Pulmonary artery endothelial cell (primary cell): ENCODE results near the gene ADAMTS6. TPM values are rescaled to one million over a fixed set of nuclear protein-coding genes. Genes with fewer than 3 reads are reported as not detected.
A peak's percentile ranks its signal among the peaks of the same experiment; 100 is the strongest.
"Not testable (repeated sequence)": the region's sequence is repeated elsewhere in the genome, so short reads cannot be mapped to it uniquely, and the experiment has no call there.

ENCODE experiments used
- DNase-seq: peaks from one replicate; pipeline ENCODE4 v3.0.0-alpha.2; 2011; ENCODE audit warnings: low read depth, low spot score
- total RNA-seq: library from RNA; depleted of rRNA; stranded (reverse); fragments of >200 nt; gene quantifications from 2 replicates; pipeline ENCODE4 v1.2.3, GENCODE V29; 2014

Gene ADAMTS6
- total RNA-seq, 1 donor from 2014 or later = 73.1 TPM

DNA sequence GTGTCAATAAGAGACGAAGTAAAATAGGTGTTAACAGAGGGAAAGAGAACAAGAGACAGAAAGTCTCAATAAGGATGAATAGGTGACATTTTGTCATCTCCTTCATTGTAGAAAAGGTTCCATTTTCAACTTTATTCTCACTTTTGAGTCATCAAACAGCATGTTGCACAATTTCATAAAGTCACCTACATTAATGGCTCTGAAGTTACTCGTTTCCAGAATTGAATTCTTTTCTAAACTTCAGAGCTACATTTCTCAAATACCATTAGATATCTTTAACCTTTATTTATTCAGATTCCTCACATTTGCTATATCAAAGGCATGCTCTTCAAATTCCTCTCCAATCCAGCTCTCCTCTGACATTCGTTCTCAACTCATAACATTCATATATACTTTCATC lies 13.1 kb downstream of the ADAMTS6 start:
- DNase-seq = no peak

DNA sequence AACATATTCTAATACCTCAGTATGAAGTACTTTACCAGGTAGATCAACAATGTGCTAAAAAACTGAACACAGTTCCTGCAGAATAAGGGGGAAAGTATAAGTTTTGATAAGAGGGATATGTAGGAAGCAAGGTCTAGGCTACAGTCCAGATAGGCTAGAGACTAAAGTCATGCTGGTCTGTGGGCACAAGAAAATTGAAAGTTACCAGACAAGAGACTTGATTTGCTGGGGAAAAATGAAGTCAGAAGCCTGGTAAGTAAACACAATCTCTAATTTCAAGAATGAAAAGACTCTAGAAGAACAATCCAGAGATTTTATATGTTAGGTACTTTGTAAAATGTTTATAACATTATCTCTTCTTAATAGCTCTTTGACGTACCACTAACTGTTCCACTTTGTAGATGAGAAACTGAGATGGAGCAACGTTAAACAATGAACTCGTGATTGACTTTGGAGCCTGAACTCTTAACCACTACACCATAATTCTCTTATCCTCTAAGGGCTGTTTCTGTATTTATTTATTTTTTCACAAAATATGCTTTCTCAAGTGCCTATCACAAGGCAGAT lies 19.5 kb downstream of the ADAMTS6 start:
- DNase-seq = no peak

DNA sequence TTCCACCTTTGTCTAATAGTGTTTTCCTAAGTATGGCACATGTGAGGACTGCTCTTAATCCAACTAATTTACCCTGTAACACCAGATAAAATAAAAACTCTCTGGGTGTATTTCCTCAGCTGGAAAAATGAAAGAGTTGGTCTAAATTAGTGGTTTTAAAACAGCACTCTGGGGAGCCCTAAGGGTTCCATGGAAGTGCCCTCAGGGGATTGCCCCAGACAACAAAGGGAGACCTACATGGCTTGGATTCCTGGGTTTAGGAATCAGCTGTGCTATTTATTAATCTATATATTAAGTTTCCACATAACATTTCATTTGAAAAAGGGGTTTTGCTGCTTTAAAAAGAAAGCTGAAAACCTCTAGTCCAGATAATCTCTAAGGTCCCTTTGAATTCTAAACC lies 20.2 kb downstream of the ADAMTS6 start:
- no peak for DNase-seq

DNA sequence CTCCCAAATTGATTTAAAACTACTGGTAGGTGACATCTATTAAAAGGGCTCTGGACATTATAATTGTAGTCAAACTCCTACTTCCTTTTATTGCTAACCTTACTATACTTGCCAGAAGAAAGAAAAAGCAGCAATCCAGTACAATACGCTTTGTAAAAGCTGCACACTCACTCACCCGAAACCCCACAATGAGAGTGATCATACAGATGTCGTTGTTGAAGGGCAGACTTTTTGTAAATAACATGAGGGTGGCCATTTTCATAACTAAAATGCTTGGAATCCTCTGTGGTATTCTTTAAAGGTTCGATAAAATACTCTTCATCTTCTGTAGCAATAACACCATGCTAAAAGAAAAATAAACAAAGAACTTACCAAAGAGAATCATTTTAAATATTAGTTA lies 21.7 kb downstream of the ADAMTS6 start:
- no peak for DNase-seq

DNA sequence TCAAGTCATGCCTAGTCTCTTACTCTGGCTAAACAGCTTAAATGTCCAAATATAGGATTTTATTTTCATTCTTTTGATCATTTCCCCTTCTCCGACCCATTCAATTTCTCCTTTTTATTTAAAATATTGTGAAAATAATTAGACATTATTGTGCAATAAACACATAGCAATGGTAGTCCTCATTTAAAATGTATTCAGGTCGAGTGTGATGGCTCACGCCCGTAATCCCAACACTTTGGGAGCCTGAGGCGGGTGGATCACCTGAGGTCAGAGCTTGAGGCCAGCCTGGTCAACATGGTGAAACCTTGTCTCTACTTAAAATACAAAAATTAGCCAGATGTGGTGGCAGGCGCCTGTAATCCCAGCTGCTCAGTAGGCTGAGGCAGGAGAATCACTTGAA lies 26.7 kb downstream of the ADAMTS6 start:
- DNase-seq = no peak

DNA sequence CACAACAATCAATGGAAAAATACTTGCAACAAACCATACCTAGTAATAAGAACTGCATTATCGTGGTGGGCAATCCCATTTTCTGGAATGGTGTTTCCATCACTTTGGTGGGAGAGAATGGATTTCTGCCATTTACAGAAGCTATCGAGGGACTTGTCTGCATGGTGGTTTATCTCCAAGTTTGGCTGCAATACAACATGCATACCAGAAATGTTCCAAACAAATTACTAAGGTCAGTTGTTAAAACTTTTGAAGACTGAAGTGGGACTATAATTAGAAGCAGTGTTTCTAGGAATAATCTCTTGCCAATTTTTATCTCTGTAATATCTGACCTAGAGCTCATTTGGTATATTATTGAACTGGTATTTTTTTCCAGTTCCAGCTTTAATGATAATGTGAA lies 30.3 kb downstream of the ADAMTS6 start:
- DNase-seq = no peak

DNA sequence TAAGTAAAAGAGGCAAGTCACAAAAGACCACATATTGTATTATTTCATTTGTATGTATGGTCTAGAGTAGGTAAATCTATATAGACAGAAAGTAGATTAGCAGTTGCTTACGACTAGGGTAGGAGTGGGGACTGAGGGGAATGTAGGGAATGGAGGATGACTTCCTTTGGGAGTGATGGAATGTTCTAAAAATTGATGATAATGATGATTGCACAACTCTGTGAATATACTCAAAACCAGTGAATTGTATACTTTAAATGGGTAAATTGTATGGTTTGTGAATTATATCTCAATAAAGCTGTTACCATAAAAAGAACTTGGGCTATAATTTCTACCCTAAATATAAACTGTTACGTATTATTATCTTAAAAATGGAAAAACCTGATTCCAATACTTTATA lies 35.0 kb downstream of the ADAMTS6 start:
- no peak for DNase-seq

DNA sequence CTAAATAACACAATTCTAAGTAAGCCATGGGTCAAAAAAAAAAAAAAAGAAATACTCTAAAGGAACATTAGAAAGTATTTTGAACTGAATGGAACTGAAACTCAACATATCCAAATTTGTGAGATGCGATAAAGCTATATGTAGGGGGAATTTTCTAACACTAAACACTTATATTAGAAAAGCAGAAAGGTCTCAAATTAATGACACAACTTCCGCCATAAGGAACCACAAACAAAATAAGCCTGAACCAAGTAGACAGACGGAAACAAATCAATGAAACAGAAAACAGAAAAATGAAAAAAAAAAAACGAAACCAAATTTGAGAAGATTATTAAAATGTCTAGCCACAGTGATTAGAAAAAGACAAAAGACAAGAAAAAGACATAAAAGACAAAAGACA lies 39.9 kb downstream of the ADAMTS6 start:
- no peak for DNase-seq

DNA sequence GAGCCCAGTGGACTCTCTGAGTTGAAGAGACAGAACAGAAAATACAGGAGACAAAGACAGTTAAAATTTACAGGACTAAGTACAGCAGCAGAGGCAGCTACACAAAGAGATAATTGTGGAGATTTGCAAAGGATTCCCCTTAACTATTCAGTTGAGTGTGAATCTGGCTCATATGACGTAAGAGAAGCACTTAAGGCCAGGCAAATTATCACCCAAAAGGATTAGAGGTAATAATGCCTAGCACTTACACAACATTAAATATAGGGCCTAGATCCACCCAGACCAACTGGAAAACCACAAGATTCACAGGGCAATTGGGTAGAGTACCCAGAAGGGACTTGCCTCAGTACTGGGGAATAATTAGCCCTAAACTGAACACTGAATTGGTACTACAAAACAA lies 41.3 kb downstream of the ADAMTS6 start:
- no peak for DNase-seq

DNA sequence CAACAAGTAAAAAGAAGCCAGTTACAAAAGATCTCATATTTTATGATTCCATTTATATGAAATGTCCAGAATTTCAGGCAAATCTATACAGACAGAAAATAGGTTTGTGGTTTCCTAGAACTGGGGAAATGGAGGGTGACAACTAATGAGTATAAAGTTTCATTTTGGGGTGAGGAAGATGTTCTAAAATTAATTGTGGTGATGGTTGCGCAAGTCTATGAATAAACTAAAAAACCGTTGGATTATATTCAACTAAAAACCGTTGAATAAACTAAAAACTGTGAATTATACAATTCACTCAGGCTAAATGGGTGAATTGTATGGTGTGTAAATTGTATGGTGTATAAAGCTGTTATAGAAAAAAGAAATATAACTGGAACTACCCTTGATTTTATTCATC lies 47.6 kb downstream of the ADAMTS6 start:
- DNase-seq = no peak

DNA sequence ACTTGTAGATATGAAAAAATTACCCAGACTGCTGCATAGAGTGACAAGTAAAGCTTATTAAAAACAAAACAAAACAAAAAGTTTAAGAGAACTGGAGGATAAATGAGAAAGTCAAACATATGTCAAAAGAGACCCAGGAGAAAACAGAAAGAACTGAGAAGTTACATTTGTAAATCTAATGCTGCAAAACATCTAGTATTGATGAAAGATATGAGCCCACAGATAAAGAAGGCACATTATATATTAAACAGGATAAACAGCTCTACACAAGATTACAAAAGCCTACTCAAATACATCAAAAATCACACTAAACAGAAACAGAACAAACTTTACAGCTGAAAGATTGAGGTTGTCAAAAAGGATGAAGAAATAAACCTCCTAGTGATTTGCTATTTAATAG lies 55.1 kb downstream of the ADAMTS6 start:
- DNase-seq = no peak

DNA sequence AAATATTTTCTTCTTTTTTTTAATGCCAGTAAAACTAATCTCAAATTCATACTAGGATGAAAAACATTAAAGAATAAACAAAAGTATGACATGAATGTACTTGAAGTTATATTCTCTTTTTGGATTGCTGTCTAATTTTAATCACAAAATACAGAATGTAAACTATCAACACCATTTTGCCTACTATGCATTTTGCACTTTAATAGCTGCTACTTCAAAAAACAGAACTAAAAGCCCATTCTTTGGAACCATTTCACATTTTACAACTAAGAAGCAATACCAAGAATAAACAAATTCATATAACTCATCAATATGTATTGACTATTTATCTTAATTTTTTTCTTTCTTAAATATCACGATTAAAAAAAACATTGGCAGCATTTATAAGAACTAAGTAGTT lies 58.1 kb downstream of the ADAMTS6 start:
- DNase-seq = no peak

DNA sequence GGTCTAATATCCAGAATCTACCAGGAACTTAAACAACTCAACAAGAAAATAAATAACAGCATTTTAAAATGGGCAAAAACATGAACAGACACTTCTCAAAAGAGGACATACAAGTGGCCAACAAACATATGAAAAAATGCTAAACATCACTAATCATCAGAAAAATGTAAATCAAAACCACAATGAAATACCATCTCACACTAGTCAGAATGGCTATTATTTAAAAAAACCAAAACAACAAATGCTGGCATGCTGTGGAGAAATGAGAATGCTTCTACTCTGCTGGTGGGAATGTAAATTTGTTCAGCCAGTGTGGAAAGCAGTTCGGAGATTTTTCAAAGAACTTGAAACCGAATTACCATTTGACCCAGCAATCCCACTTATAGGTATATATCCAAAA lies 63.1 kb downstream of the ADAMTS6 start:
- DNase-seq = no peak

DNA sequence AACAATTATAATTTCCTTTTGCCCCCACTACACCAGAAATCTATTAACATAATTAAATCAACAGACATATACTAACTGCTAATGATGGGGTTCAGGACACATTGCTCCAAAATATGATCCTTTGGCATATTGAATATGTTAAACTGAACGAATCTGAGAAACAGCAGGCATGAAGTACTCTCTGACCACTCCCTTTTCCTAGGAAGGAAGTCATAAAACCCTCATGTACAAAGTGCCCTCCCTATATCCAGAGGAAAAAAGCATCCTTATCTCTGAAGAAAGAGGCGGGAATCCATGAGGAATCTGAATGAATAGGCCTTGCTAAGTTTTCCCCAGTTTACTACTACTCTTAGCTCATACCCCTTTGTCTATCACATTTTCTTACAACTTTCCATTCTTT lies 67.9 kb downstream of the ADAMTS6 start:
- no peak for DNase-seq

DNA sequence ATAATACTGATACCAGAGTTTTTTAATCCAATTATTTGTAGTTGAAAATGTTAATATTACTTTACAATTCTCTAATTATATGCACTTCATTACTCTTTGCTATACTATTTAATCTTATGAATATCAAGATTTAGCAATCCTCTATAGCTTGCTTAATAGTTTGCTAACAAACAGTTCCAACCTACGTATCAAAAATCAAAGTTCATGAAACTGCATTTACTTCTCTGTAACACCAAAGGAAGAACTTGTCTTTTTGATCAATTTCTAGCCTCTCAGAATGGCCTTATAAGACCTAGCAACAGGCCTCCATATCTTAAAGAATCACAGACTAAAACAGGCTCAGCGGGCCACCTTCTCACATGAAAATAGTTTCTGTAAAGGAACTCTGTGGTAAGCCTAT lies 68.9 kb downstream of the ADAMTS6 start:
- DNase-seq = no peak

DNA sequence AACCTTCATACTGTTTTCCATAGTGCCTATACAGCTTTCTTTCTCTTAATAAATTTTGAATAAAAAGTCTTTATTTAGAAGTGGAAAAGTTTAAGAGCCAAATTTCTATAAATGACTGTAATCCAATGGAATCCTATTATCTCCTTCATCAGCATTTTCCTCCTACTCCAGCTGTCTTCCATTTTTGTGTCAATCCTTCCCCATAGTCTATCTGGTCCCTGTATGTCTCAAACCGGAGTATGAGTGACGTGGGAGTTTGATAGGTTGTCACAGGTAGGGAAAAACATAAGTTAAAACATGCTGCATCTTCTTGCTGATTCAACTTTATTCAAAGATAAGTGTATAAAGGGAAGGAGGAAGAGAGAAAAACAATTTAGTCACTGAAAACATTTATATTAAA lies 70.4 kb downstream of the ADAMTS6 start:
- DNase-seq = no peak

DNA sequence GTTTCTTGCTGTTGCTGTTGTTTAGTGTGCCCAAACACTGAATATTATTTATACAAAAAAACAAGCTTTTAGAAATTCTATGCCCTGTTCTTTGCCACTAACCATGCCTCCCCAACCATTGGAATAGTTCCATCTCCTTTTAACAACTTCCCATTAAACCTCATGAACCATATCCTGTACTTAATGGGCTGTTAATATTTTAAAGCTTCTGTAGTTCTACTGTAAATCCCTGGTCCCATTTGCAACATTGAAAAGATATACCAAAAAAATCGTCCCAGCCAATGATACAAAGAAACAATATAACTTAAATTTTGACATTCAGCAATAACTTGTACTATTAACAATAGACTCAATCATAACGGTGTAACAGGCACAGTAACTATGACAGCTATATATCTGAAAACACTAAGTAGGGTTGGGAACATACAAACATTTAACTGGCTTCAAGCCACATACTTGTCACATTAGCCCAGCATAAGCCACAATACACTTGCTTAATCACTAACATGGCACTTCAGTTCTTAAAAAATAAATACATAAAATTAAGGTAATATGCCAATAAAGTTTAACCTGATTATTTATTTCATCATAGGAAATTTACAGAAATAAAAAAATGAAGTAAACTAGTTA lies 86.1 kb downstream of the ADAMTS6 start:
- peak; percentile 30 for DNase-seq

DNA sequence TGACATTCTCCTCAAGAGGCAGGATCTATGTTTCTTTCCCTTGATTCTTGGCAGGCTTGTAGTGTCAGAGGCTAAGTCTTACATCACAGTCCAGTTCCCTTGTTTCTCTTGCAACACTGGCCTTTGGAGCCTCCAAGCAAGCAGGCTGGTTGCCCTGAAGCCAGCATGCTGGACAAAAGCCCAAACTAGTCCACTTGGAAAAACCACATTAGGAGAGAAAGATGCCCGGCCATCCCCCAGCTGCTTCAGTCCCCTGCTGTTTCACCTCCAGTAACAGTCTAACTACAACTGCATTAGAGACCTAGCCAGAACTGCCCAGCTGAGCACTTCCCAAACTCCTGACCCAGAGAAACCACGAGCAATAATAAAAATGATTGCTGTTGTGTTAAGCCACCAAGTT lies 87.6 kb downstream of the ADAMTS6 start:
- DNase-seq = no peak

DNA sequence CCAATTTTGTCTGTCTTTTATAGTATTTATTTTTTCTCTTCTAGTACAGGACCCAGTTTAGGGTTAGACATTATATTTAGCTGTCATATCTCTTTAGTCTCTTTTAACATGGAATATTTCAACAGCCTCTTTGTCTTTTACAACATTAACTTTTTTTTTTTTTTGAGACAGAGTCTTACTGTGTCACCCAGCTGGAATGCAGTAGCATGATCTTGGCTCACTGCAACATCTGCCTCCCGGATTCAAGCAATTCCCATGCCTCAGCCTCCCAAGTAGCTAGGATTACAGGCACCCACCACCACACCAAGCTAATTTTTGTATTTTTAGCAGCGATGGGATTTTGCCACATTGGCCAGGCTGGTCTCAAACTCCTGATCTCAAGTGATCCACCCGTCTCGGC lies 90.1 kb downstream of the ADAMTS6 start:
- DNase-seq = no peak

DNA sequence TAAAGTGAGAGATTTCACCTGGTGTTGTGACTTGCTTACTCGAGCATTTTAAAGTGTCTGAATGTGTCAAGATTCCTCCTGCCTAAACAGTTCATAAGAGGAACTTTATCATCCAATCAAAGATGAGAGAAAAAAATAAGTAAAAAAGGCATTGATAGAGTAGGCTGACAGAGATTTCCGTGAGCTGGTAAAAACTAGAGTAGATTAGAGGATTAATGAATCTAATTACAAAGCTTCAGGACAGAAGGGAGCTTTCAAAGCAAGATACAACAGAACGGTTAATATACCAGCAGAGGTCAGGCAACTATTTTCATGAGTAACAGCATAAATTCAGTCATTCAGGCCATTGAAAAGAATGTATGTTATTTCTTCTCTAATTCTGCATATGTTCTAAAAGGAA lies 91.5 kb downstream of the ADAMTS6 start:
- no peak for DNase-seq

DNA sequence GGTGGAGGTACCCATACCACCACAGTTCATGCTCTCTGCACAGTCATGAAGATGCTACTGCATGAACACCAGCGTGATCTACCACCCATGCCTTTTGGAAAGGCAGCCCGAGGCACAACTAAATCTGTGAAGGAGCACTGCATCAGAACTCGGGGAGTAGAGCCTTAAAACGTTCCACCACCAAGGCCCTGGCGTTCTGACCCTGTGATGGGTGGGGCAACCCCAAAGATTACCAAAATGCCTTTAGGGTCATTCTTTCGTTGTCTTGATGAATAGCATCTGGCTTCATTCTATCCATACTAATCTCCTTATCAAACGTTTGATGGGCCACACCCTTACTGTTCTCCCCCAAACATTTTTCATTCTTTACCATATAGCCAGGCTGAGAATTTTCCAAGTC lies 97.9 kb downstream of the ADAMTS6 start:
- DNase-seq = no peak

DNA sequence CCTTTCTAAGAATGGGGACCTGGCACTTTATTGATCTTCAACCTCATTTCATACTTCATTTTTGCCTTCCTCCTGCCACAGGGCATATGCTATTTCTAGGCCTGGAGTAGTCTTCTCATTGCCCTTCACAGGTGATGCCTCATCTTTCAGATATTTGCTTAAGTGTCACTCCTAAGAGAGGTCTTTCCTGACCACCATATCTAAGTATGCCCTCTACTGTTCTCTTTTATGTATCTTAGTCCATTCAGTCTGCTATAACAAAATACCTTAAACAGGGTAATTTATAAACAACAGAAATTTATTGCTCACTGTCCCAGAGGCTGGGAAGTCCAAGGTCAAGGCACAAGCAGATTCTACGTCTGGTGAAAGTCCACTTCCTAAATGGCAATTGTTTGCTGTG lies 99.1 kb downstream of the ADAMTS6 start:
- no peak for DNase-seq

DNA sequence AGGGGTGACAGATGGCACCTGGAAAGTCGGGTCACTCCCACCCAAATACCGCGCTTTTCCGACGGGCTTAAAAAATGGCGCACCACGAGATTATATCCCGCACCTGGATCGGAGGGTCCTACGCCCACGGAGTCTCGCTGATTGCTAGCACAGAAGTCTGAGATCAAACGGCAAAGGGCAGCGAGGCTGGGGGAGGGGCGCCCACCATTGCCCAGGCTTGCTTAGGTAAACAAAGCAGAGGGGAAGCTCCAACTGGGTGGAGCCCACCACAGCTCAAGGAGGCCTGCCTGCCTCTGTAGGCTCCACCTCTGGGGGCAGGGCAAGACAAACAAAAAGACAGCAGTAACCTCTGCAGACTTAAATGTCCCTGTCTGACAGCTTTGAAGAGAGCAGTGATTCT lies 111.2 kb downstream of the ADAMTS6 start:
- not testable (repeated sequence) for DNase-seq

DNA sequence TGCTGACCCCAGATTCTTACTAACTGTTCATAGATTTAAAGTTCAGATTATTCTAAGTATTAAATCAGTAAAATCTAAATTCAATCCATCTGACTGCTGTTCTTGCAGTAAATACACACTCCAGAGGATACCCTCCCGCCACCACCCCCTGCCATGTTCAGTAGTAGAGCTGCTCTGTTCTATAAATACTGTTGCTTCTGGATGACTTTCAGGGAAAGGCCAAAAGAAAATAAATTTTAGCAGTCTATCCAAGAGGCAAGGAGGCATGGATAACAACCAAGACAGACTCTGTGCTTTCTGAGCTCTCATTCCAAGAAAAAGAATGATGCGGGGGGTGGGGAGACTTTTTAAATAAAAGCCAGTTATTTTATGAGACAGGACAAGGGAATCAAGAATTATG lies 115.1 kb downstream of the ADAMTS6 start:
- DNase-seq = no peak
